K562 (cell line): ENCODE measurements around the gene ENG. TPM values are rescaled to one million over a fixed set of nuclear protein-coding genes. Genes with fewer than 3 reads are reported as not detected.

ENCODE experiments used
- CHD2 ChIP-seq: IDR thresholded peaks from 2 replicates; pipeline ENCODE4 v1.6.1; 2011; ENCODE audit warnings: low read depth, low read length
- CREB1 ChIP-seq, 2 experiments: sonication (generic) in 1 of 2; formaldehyde crosslinking in 1 of 2; IDR thresholded peaks; 2 replicates each; pipeline versions ENCODE4 v1.6.1 to v1.8.0; 2012 to 2022; ENCODE audit warnings: inconsistent platforms in 1 of 2, mild to moderate bottlenecking in 1 of 2, missing genetic modification reagents in 1 of 2, moderate library complexity in 1 of 2
- CTBP1 ChIP-seq: fragments of 450-650 bp; IDR thresholded peaks from 2 replicates; pipeline ENCODE4 v1.6.1; 2016; ENCODE audit warnings: borderline replicate concordance
- CXXC5 ChIP-seq: fragments of 250-450 bp; sonication (Bioruptor Pico); IDR thresholded peaks from 2 replicates; pipeline ENCODE4 v1.8.0; 2022; ENCODE audit warnings: inconsistent platforms, mild to moderate bottlenecking, moderate library complexity
- DPF2 ChIP-seq: fragments of 450-650 bp; IDR thresholded peaks from 2 replicates; pipeline ENCODE4 v1.6.1; 2016
- FOSL1 ChIP-seq: fragments of 200-800 bp; sonication (Bioruptor generic); conservative IDR thresholded peaks from 2 replicates; pipeline ENCODE4 v1.6.1; 2016; ENCODE audit warnings: missing genetic modification characterization, missing compliant biosample characterization
- FUS ChIP-seq: fragments of 200-400 bp; formaldehyde crosslinking; optimal IDR thresholded peaks from 2 replicates; pipeline ENCODE3; 2017; ENCODE audit warnings: low read depth, low read length
- GATAD2A ChIP-seq: fragments of 450-650 bp; IDR thresholded peaks from 2 replicates; pipeline ENCODE4 v1.6.1; 2017
- NONO ChIP-seq, 2 experiments: fragments of 200-400 bp in 1 of 2; fragments of 450-650 bp in 1 of 2; formaldehyde crosslinking in 1 of 2; IDR thresholded peaks; 2 replicates each; pipeline ENCODE4 v1.6.1; 2017; ENCODE audit warnings: low read depth in 2 of 2, mild to moderate bottlenecking in 2 of 2, moderate library complexity in 2 of 2, low read length in 1 of 2
- PCBP1 ChIP-seq: fragments of 200-400 bp; formaldehyde crosslinking; IDR thresholded peaks from 2 replicates; pipeline ENCODE4 v1.6.1; 2018; ENCODE audit warnings: mild to moderate bottlenecking, low read depth, low read length; ENCODE audit not compliant: poor library complexity, severe bottlenecking
- RFX1 ChIP-seq: fragments of 450-650 bp; IDR thresholded peaks from 2 replicates; pipeline ENCODE4 v1.6.1; 2016; ENCODE audit warnings: mild to moderate bottlenecking, moderate library complexity
- SIN3A ChIP-seq, 2 experiments: fragments of 150-350 bp in 1 of 2; IDR thresholded peaks; 2 replicates each; pipeline ENCODE4 v1.6.1; 2011 to 2016; ENCODE audit warnings: borderline replicate concordance in 2 of 2, low read depth in 2 of 2, low read length in 2 of 2, mild to moderate bottlenecking in 2 of 2, moderate library complexity in 2 of 2; ENCODE audit not compliant: control insufficient read depth in 1 of 2
- SNIP1 ChIP-seq: fragments of 450-650 bp; IDR thresholded peaks from 2 replicates; pipeline ENCODE4 v1.7.1; 2017; ENCODE audit warnings: low read depth, mild to moderate bottlenecking
- TBP ChIP-seq: optimal IDR thresholded peaks from 2 replicates; pipeline ENCODE3; 2011; ENCODE audit warnings: low read depth, low read length, improper control_type of control experiment
- ZNF274 ChIP-seq: IDR thresholded peaks from 2 replicates; pipeline ENCODE4 v1.6.1; 2011; ENCODE audit warnings: low read depth, mild to moderate bottlenecking, low read length, moderate library complexity, borderline replicate concordance
- ZNF347 ChIP-seq: fragments of 450-650 bp; formaldehyde crosslinking; IDR thresholded peaks from 2 replicates; pipeline ENCODE4 v1.4.0; 2020; ENCODE audit warnings: low read depth, mild to moderate bottlenecking, moderate library complexity
- ZNF449 ChIP-seq: fragments of 250-450 bp; sonication (Bioruptor Pico); IDR thresholded peaks from 2 replicates; pipeline ENCODE4 v1.8.0; 2022; ENCODE audit warnings: moderate library complexity, mild to moderate bottlenecking, inconsistent platforms
- ZNF584 ChIP-seq: fragments of 200-800 bp; sonication (Bioruptor generic); IDR thresholded peaks from 2 replicates; pipeline ENCODE4 v1.6.1; 2016; ENCODE audit warnings: low read depth, mild to moderate bottlenecking, missing genetic modification characterization, missing compliant biosample characterization
- ZNF76 ChIP-seq: fragments of 250-450 bp; sonication (Bioruptor Pico); IDR thresholded peaks from 2 replicates; pipeline ENCODE4 v1.4.0; 2020; ENCODE audit warnings: mild to moderate bottlenecking, moderate library complexity, borderline replicate concordance
- ZNF780A ChIP-seq: fragments of 250-450 bp; sonication (Bioruptor Pico); IDR thresholded peaks from 2 replicates; pipeline ENCODE4 v1.5.0; 2021; ENCODE audit warnings: mild to moderate bottlenecking
- polyA plus RNA-seq, 8 experiments: library from polyadenylated mRNA; depleted of rRNA in 4 of 8; stranded (reverse) in 5 of 8; unstranded in 3 of 8; fragments of >200 nt; fragmentation: Nextera tagmentation in 2 of 8; fragmentation: Illumina TruSeq in 1 of 8; extraction: Ambion mirVana in 2 of 8; extraction: Trizol in 1 of 8; gene quantifications; 2 replicates each; pipeline versions ENCODE4 v1.2.1 to v1.2.3, GENCODE V29; 2011 to 2014; ENCODE audit warnings: inconsistent platforms in 1 of 8, missing spikeins in 1 of 8
- total RNA-seq, 7 experiments: library from RNA; depleted of rRNA in 6 of 7; stranded (reverse); fragments of >200 nt in 6 of 7; fragmentation: Illumina TruSeq in 2 of 7; extraction: Trizol in 2 of 7; gene quantifications; 2 replicates each; pipeline versions ENCODE4 v1.2.1 to v1.2.3, GENCODE V29; 2011 to 2021; ENCODE audit warnings: low replicate concordance in 1 of 7
- TF ChIP-seq, protein P1 (sequence below): IDR thresholded peaks from 2 replicates; pipeline ENCODE4 v1.6.1; 2011; ENCODE audit warnings: borderline replicate concordance, low read depth, mild to moderate bottlenecking, moderate library complexity, low read length; ENCODE audit not compliant: insufficient read depth, poor library complexity, severe bottlenecking
- TF ChIP-seq, protein P2 (sequence below): fragments of 450-650 bp; formaldehyde crosslinking; IDR thresholded peaks from 2 replicates; pipeline ENCODE4 v1.4.0; 2020; ENCODE audit warnings: mild to moderate bottlenecking, moderate library complexity

ENG gene
- total and polyA plus RNA-seq, 9 of the 15 experiments (the other 6 are each of a cell fraction or from before 2014, with no cell fraction given): 0.04 to 0.40 (median 0.14) TPM; not detected in 1

DNA sequence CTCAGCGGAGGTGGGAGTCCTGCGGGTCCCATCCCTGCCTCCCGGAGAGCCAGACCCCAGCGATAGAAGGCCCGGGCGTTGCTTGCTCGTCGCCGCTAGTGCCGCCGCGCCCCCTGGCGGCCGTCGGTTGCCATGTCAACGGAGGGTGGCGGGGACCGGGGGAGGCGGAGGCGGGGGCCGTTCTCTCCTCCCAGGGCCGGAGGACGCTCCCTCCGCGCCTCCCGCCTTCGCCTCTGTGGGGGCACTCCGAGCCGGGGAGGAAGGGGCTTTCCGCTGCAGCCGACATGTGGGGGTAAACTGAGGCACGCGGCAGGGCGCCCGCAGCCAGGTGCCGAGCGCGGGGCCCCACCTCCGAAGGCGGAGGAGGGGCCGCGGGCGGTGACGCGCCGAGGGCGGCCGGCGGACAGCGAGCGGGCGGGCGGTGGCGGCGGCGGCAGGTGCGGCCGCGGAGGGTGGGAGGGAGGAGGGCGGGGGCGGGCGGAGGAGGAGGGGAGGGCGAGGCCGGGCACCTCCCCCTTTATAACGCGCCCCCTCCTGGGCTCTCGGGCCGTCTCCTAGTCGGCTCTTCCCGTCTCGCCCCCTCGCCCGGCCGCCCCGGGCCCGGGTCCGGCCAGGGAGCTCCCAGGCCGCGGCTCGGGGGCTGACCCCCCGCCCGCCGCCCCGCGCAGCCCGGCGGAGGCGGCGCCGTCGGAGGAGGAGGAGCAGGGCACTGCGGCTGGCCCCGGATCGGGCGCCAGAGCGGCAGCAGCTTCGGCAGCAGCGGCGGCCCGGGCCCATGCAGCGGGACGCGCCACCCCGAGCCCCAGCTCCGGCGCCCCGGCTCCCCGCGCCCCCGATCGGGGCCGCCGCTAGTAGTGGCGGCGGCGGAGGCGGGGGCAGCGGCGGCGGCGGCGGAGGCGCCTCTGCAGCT is 69.2 kb downstream of the ENG start (continued):
- TF ChIP-seq SIN3A (IDR thresholded peaks at IDR 0.05; ENCODE audit: borderline replicate concordance in 2 of 2, control insufficient read depth in 1 of 2, low read depth in 2 of 2, low read length in 2 of 2) (peak in 1 of 2 experiments; percentile 41; a peak in 1 of 4 replicates), TBP (no peak), ZNF584 (CRISPR knock-in tag) (no peak), CREB1 (IDR thresholded peaks at IDR 0.05) (no peak; the same call in 1 of the 2 replicates), CREB1 (CRISPR knock-in tag; IDR thresholded peaks at IDR 0.05) (peak; percentile 76), ZNF449 (CRISPR knock-in tag) (peak; percentile 87; the same call in 1 of the 2 replicates), FUS (no peak), CXXC5 (CRISPR knock-in tag) (peak; percentile 67), FOSL1 (tag) (peak; percentile 49), DPF2 (no peak), GATAD2A (0 out of 2 replicates have a peak, but pooled peaks have one; percentile 18), ZNF274 (no peak), PCBP1 (peak; percentile 15), ZNF76 (CRISPR knock-in tag) (no peak), ZNF347 (no peak), SNIP1 (no peak), CHD2 (no peak), CTBP1 (peak; percentile 58), NONO (IDR thresholded peaks at IDR 0.05; ENCODE audit: low read depth in 2 of 2, low read length in 1 of 2) (peak in 1 of 2 experiments; percentile 72; a peak in 2 of 4 replicates), ZNF780A (CRISPR knock-in tag) (no peak), RFX1 (peak; percentile 89)
- TF ChIP-seq, protein P1, sequence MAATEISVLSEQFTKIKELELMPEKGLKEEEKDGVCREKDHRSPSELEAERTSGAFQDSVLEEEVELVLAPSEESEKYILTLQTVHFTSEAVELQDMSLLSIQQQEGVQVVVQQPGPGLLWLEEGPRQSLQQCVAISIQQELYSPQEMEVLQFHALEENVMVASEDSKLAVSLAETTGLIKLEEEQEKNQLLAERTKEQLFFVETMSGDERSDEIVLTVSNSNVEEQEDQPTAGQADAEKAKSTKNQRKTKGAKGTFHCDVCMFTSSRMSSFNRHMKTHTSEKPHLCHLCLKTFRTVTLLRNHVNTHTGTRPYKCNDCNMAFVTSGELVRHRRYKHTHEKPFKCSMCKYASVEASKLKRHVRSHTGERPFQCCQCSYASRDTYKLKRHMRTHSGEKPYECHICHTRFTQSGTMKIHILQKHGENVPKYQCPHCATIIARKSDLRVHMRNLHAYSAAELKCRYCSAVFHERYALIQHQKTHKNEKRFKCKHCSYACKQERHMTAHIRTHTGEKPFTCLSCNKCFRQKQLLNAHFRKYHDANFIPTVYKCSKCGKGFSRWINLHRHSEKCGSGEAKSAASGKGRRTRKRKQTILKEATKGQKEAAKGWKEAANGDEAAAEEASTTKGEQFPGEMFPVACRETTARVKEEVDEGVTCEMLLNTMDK: peak; percentile 33
- TF ChIP-seq, protein P2, sequence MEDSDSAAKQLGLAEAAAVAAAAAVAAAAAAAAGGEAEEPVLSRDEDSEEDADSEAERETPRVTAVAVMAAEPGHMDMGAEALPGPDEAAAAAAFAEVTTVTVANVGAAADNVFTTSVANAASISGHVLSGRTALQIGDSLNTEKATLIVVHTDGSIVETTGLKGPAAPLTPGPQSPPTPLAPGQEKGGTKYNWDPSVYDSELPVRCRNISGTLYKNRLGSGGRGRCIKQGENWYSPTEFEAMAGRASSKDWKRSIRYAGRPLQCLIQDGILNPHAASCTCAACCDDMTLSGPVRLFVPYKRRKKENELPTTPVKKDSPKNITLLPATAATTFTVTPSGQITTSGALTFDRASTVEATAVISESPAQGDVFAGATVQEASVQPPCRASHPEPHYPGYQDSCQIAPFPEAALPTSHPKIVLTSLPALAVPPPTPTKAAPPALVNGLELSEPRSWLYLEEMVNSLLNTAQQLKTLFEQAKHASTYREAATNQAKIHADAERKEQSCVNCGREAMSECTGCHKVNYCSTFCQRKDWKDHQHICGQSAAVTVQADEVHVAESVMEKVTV: peak; percentile 72
